SK-N-MC (cell line): ENCODE data around the gene VSTM2B.

Experiments
- EZH2 ChIP-seq: fragments of 200-600 bp; sonication (generic); IDR thresholded peaks from one replicate; pipeline ENCODE4 v1.6.1; 2017; ENCODE audit warnings: antibody characterized with exemption
- POLR2AphosphoS5 ChIP-seq: IDR thresholded peaks from 2 replicates; pipeline ENCODE4 v1.6.1; 2012; ENCODE audit warnings: mild to moderate bottlenecking, low read depth, low read length, borderline replicate concordance

DNA sequence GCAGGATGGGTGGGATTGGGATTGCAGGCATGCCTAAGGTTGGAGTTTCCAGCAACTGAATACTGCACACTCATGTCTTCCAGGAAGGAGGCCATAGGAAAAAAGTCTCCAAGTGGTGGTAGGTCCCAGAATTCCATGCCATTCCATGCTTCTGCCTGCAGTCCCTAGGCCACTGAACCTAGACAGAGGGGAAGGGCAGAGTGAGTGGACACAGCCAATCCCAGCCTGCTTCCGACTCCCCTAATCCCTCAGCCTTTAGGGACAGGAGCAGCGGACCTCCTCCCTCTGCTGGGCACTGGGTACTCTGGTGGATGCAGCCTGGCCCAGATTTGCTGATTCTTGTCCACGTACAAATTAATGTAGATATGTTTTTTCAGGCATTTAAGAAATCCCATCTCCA, 17.0 kb downstream of the VSTM2B start:
- TF ChIP-seq POLR2AphosphoS5 (no peak), EZH2 (no peak)
